Activated CD4-positive, alpha-beta T cell treated with anti-CD3 and anti-CD28 coated beads, Interleukin-10, Interleukin-2, amounts not matched to agents 100 ng/mL and 50 ng/mL, durations not matched to agents 16 hours and 8 hours (primary cell): ENCODE results near the gene ZDHHC14.
A peak's percentile ranks its signal among the peaks of the same experiment; 100 is the strongest.
"Not testable (repeated sequence)": the region's sequence is repeated elsewhere in the genome, so short reads cannot be mapped to it uniquely, and the experiment has no call there.

Experiments
- DNase-seq: peaks from one replicate; pipeline ENCODE4 v3.0.0-alpha.2; 2020

The ZDHHC14 gene

DNA sequence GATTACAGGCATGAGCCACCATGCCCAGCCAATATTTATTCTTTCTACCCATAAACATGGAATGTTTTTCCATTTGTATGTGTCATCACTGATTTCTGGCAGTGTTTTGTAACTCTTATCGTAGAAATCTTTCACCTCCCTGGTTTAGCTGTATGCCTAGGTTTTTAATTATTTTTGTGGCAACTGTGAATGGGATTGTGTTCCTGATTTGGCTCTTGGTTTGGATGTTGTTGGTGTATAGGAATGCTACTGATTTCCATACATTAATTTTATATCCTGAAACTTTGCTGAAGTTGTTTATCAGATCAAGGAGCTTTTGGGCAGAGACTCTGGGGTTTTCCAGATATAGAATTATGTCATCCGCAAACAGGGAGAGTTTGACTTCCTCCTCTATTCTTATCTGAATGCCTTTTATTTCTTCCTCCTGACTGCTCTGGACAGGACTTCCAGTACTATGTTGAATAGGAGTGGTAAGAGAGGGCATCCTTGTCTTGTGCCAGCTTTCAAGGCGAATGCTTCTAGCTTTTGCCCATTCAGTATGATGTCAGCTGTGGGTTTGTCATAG lies 198.6 kb downstream of the ZDHHC14 start:
- DNase-seq = no peak

DNA sequence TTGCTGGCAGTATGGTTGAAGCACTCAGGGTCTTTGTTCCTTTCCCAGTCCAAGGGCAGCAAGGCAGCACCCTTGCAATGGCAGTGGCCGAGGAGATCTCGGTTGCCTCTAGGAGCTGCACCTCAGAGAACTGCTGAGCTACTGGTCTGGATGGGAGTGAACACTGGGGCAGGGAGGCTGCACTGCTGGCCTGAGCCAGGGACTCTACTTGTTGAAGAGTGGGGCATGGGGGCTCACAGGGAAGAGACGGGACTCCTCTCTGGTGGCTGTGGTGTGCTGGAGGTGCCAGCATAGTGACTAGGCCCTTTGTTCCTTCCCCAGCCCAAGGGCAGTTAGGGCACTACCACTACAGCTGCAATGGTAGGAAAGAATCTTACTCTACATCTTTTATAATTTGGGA lies 203.0 kb downstream of the ZDHHC14 start:
- no peak for DNase-seq

- no peak for DNase-seq
These were observed 204.5 kb downstream of the ZDHHC14 start for GRCh38 chr6:157585274-157586087.

DNA sequence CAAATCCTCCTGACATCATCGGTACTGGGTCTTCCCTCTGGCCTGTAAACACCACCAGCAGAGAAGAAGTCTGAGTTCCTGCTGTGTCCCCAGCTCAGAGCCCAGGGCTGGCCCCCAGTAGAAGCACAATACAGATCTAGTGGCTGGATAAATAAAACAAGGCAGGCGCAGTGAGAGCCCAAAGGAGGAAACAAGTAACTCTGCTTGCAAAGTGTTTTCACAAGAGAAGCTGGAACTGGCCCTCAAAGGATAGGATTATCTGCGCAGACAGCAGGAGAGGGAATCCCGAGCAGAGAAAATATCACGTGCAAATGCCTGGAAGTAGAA lies 205.1 kb downstream of the ZDHHC14 start:
- no peak for DNase-seq

DNA sequence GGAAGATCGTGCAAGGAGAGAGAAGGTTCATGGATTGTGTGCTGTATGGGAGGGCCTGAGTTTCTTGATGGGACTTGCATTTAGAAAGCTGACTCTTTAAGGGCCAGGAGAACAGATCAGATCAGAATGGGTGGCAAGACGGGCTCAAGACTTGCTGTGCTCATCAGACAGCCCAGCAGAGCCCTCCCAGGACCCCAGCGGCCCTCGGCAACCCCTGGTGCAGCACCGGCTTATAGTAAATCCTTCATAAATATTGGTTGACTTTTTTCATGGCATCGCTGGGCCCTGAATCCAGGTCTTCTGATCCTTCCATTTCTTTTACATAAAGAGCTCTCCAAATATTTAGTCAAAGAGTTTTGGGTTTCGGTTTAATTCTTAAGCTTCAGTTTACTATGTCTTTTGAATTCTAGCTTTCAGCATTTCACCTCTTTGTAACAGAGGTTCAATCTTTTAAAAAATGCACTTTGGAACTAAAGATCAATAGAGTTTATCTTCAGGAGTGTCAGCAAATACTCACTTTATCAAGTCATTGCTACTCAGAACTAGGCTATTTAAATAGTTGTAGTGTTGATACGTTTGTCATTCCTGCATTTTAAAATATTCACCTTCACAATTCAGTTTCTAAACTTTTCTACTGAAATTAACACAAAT lies 205.6 kb downstream of the ZDHHC14 start:
- no peak for DNase-seq

DNA sequence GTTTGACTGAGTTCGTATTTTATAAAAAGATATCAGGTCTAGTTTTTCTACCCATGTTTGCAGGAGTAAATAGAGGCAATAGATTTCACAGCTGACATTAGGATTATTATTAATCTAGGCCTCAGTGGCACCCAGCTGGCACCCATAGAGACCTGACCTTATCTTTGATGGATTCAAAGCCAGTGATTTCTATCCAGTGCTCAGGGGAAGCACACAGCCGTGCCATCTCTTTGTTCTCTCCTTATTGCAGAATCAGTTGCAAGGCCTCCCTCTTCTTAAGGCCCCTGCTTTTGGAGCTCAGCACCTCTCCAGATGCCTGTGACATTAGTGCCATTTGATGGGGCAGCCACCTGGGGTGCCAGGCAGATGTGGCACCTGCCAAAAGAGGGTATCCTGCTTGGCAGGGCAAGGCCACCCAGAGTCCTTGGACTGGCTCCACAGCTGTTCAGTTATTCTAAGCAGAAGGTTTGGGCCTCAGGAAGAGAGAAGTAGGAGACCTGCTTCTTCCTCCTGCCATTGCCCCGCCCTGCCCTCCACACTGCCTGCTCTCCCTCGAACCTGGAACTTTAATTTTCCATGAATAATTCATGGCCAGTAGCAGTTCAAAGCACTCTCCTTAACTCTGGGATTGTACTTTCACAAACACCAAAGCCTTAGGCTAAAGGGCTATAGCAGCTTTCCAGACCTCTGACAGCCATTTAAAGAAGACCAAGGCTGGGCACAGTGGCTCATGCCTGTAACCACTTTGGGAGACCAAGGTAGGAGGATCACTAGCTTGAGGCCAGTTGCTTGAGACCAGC lies 206.3 kb downstream of the ZDHHC14 start:
- DNase-seq = no peak

GRCh38 chr6:157590654-157591053 lies 209.7 kb downstream of the ZDHHC14 start:
- not testable (repeated sequence) for DNase-seq

DNA sequence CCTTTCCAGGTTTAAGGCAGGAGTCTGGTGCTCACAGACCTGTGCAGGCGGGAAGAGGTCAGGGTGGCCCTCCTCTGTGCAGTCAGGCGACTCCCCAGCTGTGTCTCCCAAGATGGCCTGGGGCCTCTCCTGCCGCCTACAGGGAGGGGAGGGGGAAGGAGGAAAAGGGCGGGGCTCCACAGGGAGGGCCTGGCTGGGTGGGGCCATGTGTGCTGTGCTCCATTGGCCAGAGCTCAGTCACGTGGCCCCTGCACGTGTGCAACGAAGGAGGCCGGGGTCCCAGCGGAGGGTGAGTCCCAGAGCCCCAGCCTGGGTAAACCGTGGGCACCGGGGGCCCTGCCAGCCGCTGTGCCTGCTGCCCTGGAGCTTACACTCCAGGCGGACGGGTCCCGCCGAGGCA lies 211.6 kb downstream of the ZDHHC14 start:
- DNase-seq = no peak

- no peak for DNase-seq
These were observed 212.0 kb downstream of the ZDHHC14 start for GRCh38 chr6:157592980-157593379.

- no peak for DNase-seq
These were observed 212.6 kb downstream of the ZDHHC14 start for GRCh38 chr6:157593596-157593995.

DNA sequence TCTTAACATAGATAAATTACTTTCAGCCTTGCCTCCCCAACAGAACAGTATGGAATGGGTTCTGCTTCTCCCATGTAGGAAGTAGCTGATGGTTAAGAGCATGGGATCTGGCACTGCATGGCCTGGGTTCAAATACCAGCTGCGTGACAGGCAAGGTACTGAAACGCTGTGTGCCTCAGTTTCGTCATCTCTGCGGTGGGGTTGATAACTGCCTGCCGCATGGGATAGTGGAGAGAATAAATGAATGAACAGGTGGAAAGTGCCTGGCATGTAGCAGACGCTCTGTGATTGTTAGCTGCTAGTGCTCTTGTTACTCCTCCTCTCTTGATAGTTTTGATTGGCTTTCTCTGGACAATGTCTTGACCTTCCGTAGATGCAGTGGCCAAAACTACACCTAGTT lies 213.3 kb downstream of the ZDHHC14 start:
- DNase-seq = no peak

GRCh38 chr6:157595768-157596167 lies 214.8 kb downstream of the ZDHHC14 start:
- DNase-seq = no peak

DNA sequence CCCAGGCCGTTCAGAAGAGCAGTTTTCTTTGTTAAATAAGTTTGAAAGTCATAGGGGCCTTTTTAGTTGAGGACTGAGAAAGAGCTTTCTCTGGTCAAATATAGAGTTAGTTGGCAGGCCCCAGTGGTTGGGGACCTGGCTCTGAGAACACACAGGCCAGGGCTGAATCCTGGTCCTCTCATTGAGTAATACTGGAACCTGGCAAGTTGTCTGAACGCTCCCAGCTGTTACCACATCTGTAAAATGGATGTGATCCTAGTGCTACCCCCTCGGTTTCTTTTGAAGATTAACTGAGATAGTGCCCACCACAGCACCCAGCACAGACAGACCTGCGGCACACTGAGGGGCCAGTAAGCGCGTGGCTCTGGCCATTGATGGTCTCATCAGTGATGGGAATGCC lies 215.5 kb downstream of the ZDHHC14 start:
- DNase-seq = no peak

DNA sequence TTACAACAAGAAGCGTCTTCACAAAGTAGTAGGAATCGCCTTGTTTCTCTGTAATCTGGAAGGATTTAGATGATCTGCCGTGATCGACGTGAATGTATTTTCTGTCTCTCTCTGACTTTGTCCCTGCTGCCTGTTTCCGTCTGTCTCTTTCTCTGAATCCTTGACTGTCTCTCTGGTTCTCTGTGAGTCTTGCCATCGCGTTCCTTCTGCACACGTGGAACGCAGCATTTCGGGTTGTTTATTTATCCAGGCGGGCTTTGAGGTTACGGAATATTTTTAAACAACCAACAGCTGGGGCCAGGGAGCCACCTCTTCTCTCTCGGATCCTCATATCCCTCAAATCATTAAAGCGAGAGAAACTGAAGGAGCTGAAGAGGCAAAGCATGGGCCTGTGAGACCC lies 215.9 kb downstream of the ZDHHC14 start:
- no peak for DNase-seq

DNA sequence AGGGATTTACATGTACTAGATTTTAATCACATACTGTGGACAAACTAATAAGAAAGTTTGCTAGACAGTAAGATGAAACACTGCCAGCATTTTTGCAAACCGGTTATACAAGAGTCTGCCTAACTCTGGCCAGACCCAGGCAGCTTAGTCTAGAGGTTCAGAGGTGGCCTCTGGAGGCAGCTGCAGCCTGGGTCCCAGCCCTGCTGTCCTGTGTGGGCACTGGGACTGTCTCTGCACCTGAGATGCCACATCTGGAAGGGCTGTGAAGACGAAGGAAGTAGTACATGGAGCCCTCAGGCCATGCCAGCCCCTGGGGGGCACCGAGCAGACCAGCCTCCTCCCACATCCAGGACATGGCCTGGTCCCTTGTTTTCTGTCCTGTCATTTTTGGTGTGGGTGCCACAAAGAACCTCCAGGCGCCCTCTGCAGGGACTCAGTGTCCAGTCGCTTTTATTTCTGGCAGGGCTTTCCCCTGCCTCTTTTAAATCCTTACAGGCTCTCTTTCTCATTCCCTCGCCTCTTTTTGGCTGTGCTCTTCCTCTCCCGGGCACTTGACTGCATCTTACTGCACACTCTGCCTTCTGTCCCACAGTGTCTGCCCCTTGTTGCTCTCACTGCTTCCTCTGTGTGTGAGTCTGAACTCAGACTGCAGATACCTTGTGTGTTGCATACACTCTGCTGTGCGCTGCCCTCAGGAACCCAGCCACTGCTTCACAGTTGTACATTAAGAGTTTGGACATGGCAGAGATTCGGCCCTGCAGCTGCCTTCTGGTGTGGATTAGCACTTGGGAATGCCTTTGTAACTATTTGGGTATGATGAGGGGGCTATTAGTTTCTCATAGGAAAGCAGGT lies 216.7 kb downstream of the ZDHHC14 start:
- peak; percentile 51 for DNase-seq

DNA sequence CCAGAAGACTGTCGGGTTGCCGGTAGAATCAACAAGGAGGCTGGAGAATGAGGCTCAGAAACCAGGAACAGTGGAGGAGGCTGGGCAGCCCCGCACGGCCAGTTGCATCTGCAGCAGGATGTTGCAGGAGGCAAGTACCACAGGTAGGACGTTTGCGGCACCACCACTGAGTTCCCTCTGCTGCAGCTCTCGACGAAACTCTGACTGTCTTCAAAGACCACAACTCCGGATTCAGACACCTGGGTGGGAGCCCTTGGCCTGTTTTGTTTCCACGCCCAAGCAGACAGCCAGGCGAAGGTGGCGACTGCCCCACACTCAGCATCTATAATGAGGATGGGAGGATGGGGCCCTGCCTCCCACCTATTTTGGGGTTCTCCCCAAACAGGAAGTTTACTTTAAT lies 218.2 kb downstream of the ZDHHC14 start:
- DNase-seq = no peak

GRCh38 chr6:157600807-157601206 lies 219.8 kb downstream of the ZDHHC14 start:
- DNase-seq = no peak

DNA sequence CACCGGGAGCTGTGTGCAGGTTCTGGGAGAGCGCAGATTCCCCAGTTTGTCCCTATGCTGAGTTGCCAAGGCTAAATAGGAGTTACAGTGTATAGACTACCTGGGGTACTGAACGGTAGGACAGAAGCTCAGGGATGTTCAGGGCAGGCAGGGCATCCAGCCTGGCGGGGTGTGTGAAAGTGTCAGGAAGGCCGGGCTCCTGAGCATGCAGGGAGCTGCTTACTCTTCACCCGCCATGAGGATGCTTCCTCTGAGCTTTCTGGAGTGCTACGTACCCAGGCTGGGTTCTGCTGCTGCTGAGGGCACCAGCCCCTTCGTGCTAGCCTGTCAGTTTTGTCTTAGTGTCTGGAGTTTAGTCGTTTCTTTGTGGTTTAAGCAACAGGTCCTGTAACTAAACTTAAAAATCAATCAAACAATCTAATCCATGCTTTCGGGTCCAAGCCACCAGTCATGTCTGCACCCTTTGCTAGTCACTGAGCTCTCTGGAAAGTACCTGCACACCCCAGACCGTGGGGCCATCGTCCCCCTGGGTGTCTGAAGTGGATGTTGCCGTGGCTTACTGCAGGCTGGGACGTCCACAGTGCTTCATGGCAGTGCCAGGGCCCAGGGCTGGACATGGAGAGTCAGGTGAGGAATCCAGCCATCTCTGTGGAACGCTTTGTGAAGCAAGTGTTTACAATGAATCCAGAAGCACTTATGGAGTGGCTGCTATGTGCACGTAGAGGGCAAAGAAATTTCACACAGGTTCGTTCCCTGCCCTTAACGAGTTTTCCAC lies 221.7 kb downstream of the ZDHHC14 start:
- no peak for DNase-seq

DNA sequence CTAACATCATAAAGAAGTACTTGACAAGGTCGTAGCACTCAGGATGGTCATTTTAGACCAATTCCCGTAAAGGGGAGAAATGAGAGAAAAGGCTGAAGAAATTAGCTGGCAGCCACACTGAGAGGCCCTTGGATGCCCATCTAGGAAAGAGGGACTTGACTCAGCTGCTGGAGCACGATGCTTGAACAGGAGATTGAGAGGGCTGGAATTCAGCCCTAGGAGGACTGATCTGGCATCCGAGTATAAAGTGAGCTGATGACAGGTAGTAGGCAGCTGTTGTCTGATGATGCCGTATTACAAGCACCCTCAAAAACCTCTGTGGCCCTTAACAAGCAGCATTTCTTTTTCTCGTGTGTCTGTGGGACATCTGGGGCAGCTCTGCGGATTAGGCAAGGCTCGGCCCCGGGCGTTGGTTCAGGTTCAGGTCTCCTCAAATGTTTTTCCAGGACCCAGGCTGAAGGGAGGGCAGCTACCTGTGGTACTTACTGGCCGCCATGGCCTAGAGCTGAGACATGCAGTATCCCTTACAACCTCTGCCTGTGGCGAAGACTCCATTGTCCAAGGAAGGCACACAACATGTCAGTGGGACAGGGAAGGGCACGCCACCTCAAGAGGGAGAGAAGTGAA lies 222.4 kb downstream of the ZDHHC14 start:
- DNase-seq = no peak

GRCh38 chr6:157603971-157604370 lies 223.0 kb downstream of the ZDHHC14 start:
- DNase-seq = no peak

- DNase-seq = no peak
These were observed 223.8 kb downstream of the ZDHHC14 start for GRCh38 chr6:157604816-157605215.
